CD4-positive, alpha-beta T cell (primary cell): ENCODE measurements around the gene FNIP1. TPM values are rescaled to one million over a fixed set of nuclear protein-coding genes. Genes with fewer than 3 reads are reported as not detected.

Experiments
- ATAC-seq: fragments of 200-7000 bp; cut with Tn5 transposase; one replicate; pipeline ENCODE4 v1.10.0; 2022; ENCODE audit warnings: mild to moderate bottlenecking; ENCODE audit not compliant: poor library complexity
- CTCF ChIA-PET: fragments of 350-600 bp; sonication (Branson Sonifier 250); formaldehyde crosslinking; loops from one replicate; lab custom pipeline; 2021; ENCODE audit warnings: antibody characterized with exemption, inconsistent platforms; lab: Charles Lee
- POLR2A ChIA-PET: fragments of 350-600 bp; sonication (Branson Sonifier 250); formaldehyde crosslinking; loops from one replicate; lab custom pipeline; 2021; ENCODE audit warnings: antibody characterized with exemption, inconsistent platforms; lab: Charles Lee
- DNase-seq, 14 experiments: peaks; one replicate each; pipeline ENCODE4 v3.0.0-alpha.2; 2013 to 2020; ENCODE audit warnings: mixed read lengths in 2 of 14
- H3K27ac ChIP-seq, 2 donors: one replicate each; pipeline versions ENCODE4 v1.5.1 to v1.7.0; 2013; ENCODE audit warnings: low read length in 2 of 2, low read depth in 1 of 2, mild to moderate bottlenecking in 1 of 2
- H3K27me3 ChIP-seq, 2 experiments: 1 replicate in 1 of 2; 2 replicates in 1 of 2; pipeline versions ENCODE4 v1.6.1 to v1.7.0; 2013; ENCODE audit warnings: low read length in 2 of 2, control low read depth in 1 of 2, mild to moderate bottlenecking in 1 of 2, moderate library complexity in 1 of 2; ENCODE audit not compliant: insufficient read depth in 2 of 2, control insufficient read depth in 1 of 2
- H3K36me3 ChIP-seq: one replicate; pipeline ENCODE4 v1.6.1; 2013; ENCODE audit warnings: low read length, control low read depth; ENCODE audit not compliant: insufficient read depth
- H3K4me1 ChIP-seq: one replicate; pipeline ENCODE4 v1.6.1; 2013; ENCODE audit warnings: low read length, control low read depth; ENCODE audit not compliant: insufficient read depth
- H3K4me3 ChIP-seq: one replicate; pipeline ENCODE4 v1.5.1; 2013; ENCODE audit warnings: mild to moderate bottlenecking, low read length, moderate library complexity
- H3K9me3 ChIP-seq, 2 experiments: 1 replicate in 1 of 2; 2 replicates in 1 of 2; pipeline versions ENCODE4 v1.6.1 to v1.7.0; 2013; ENCODE audit warnings: low read length in 2 of 2, mild to moderate bottlenecking in 2 of 2, control low read depth in 1 of 2, moderate library complexity in 1 of 2; ENCODE audit not compliant: control insufficient read depth in 1 of 2, insufficient read depth in 1 of 2
- H3K27ac Mint-ChIP-seq: one replicate; pipeline ENCODE4 v1.8.0; 2020; ENCODE audit warnings: mixed read lengths
- H3K27me3 Mint-ChIP-seq: one replicate; pipeline ENCODE4 v1.8.0; 2021; ENCODE audit warnings: mixed read lengths
- H3K36me3 Mint-ChIP-seq: one replicate; pipeline ENCODE4 v1.8.0; 2021; ENCODE audit warnings: low read depth, mixed read lengths
- H3K4me1 Mint-ChIP-seq: one replicate; pipeline ENCODE4 v1.8.0; 2021; ENCODE audit warnings: low read depth, mixed read lengths
- H3K4me3 Mint-ChIP-seq: one replicate; pipeline ENCODE4 v1.8.0; 2020; ENCODE audit warnings: mild to moderate bottlenecking, mixed read lengths
- H3K9me3 Mint-ChIP-seq: one replicate; pipeline ENCODE4 v1.8.0; 2020; ENCODE audit warnings: mixed read lengths
- intact Hi-C, 2 experiments: fragments of 100-400 bp; cut with DNase I in 1 of 2; cut with micrococcal nuclease in 1 of 2; formaldehyde crosslinking; loops; one replicate each; pipeline versions ENCODE4 v1.15.1 to v1.9.0; 2023 to 2025; cut with DNase I, micrococcal nuclease
- total RNA-seq, 174 experiments: library from RNA in 2 of 174; stranded (reverse) in 2 of 174; gene quantifications; one replicate each; pipeline ENCODE4 v1.2.3 and lab custom pipeline; 2021 to 2026
- TF ChIP-seq, protein P1 (sequence below): fragments of 200-600 bp; IDR thresholded peaks from one replicate; pipeline ENCODE4 v1.8.0; 2022; ENCODE audit warnings: antibody characterized with exemption, mild to moderate bottlenecking

The FNIP1 gene
- total RNA-seq, 2 experiments from 2014 or later: 34.5 to 34.7 TPM

DNA sequence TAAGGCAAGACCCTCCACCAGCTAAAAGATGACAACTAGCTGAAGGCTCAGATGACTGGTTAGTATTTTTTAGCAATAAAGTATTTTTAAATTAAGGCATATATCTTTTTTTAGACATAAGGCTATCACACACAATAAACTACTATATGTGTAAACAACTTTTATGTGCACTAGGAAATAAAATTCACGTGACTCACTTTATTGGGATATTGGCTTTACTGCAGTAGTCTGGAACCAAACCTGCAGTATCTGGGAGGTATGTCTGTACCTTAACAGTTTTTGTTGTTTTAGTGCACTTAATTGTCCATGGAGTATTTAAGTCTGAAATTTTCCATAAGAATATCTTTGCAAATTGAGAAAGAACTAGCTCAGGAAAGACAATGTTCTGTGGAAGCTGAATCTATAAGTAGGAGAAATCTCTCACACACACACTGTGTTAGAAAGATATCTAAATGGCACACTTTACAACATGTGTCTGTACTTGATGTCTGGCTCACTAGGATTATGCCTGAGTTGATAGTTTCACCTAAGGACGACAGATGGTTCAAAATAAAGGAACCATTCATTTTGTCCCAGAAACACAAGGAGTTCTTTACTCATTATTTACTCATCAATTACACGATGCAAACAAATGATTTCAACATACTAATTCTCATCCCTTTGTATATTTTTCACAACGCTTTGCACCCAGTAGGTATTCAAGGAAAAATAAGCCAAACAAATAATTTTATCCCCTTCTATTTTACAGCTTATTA, 166.4 kb downstream of the FNIP1 start:
- DNase-seq: no peak
- Histone ChIP-seq H3K9me3 (no peaks in the 10 kb centered on the region), H3K4me3 (no peak overlapping the region), H3K27ac (no peak overlapping the region), H3K27me3 (no peaks in the 10 kb centered on the region), H3K36me3 (peaks cover 5% of the 10 kb centered on the region), H3K4me1 (peaks cover 33% of the 10 kb centered on the region)
- intact Hi-C loops: loop anchor here in 1 of 2 experiments (5.0 kb wide), 1 partner anchor 38 kb away; no protein-coding TSS in a partner anchor
- ATAC-seq: no peak
- TF ChIP-seq, protein P1, sequence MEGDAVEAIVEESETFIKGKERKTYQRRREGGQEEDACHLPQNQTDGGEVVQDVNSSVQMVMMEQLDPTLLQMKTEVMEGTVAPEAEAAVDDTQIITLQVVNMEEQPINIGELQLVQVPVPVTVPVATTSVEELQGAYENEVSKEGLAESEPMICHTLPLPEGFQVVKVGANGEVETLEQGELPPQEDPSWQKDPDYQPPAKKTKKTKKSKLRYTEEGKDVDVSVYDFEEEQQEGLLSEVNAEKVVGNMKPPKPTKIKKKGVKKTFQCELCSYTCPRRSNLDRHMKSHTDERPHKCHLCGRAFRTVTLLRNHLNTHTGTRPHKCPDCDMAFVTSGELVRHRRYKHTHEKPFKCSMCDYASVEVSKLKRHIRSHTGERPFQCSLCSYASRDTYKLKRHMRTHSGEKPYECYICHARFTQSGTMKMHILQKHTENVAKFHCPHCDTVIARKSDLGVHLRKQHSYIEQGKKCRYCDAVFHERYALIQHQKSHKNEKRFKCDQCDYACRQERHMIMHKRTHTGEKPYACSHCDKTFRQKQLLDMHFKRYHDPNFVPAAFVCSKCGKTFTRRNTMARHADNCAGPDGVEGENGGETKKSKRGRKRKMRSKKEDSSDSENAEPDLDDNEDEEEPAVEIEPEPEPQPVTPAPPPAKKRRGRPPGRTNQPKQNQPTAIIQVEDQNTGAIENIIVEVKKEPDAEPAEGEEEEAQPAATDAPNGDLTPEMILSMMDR: no peak
- ChIA-PET CTCF (interaction anchor here (1.4 kb wide), 1 partner anchor 41 kb away, joined by 5 read pairs; no protein-coding TSS in a partner anchor), POLR2A (no interaction called here)
- H3K4me1 Mint-ChIP-seq: peaks cover 40% of the 10 kb centered on the region
- H3K9me3 Mint-ChIP-seq: no peaks in the 10 kb centered on the region
- H3K27me3 Mint-ChIP-seq: no peaks in the 10 kb centered on the region
- H3K27ac Mint-ChIP-seq: no peak overlapping the region
- peak overlapping the region; percentile 32 for H3K4me3 Mint-ChIP-seq
- peaks cover 23% of the 10 kb centered on the region for H3K36me3 Mint-ChIP-seq

GRCh38 chr5:131628990-131629389, 167.8 kb downstream of the FNIP1 start:
- Mint-ChIP-seq H3K4me3 (peak overlapping the region; percentile 1), H3K4me1 (peaks cover 34% of the 10 kb centered on the region), H3K9me3 (no peaks in the 10 kb centered on the region), H3K27me3 (no peaks in the 10 kb centered on the region), H3K36me3 (peaks cover 14% of the 10 kb centered on the region), H3K27ac (no peak overlapping the region)
- Histone ChIP-seq H3K27ac (no peak overlapping the region), H3K27me3 (no peaks in the 10 kb centered on the region), H3K4me3 (no peak overlapping the region), H3K36me3 (peaks cover 7% of the 10 kb centered on the region), H3K4me1 (peaks cover 33% of the 10 kb centered on the region), H3K9me3 (no peaks in the 10 kb centered on the region)
- no peak for DNase-seq
- intact Hi-C loops: no loop called here
- POLR2A ChIA-PET: interaction anchor here (0.9 kb wide), 1 partner anchor 10 kb away, joined by 3 read pairs; no protein-coding TSS in a partner anchor
- no peak for ATAC-seq
- CTCF ChIA-PET: interaction anchor here (1.4 kb wide), 1 partner anchor 40 kb away, joined by 5 read pairs; no protein-coding TSS in a partner anchor
- TF ChIP-seq, protein P1: no peak

GRCh38 chr5:131627207-131627865, 169.5 kb downstream of the FNIP1 start:
- Histone ChIP-seq H3K27ac (no peak overlapping the region), H3K4me1 (peaks cover 22% of the 10 kb centered on the region), H3K9me3 (no peaks in the 10 kb centered on the region), H3K4me3 (no peak overlapping the region), H3K36me3 (peaks cover 11% of the 10 kb centered on the region), H3K27me3 (no peaks in the 10 kb centered on the region)
- ChIA-PET CTCF (no interaction called here), POLR2A (no interaction called here)
- DNase-seq: no peak
- no peak overlapping the region for H3K27ac Mint-ChIP-seq
- intact Hi-C loops: no loop called here
- H3K9me3 Mint-ChIP-seq: no peaks in the 10 kb centered on the region
- H3K27me3 Mint-ChIP-seq: no peaks in the 10 kb centered on the region
- peaks cover 46% of the 10 kb centered on the region for H3K4me1 Mint-ChIP-seq
- TF ChIP-seq, protein P1: no peak
- H3K36me3 Mint-ChIP-seq: peaks cover 26% of the 10 kb centered on the region
- ATAC-seq: no peak
- H3K4me3 Mint-ChIP-seq: no peak overlapping the region
